Smooth muscle cell (in vitro differentiated cells): ENCODE results near the gene VAV1. TPM values are rescaled to one million over a fixed set of nuclear protein-coding genes. Genes with fewer than 3 reads are reported as not detected.

Source experiments
- DNase-seq: peaks from one replicate; lab custom pipeline; 2025; ENCODE audit not compliant: unreplicated experiment; lab: John Stamatoyannopoulos, UW
- H2AFZ ChIP-seq: fragments of 200-600 bp; sonication (generic); 2 replicates; pipeline ENCODE4 v1.6.0; 2016; ENCODE audit warnings: antibody characterized with exemption, low read depth, mild to moderate bottlenecking
- H3F3A ChIP-seq: fragments of 200-600 bp; sonication (generic); 2 replicates; pipeline ENCODE4 v1.6.0; 2017; ENCODE audit warnings: antibody characterized with exemption, low read depth
- H3K27ac ChIP-seq: fragments of 200-600 bp; sonication (generic); 2 replicates; pipeline ENCODE4 v1.5.1; 2016; ENCODE audit warnings: low read depth, mild to moderate bottlenecking
- H3K27me3 ChIP-seq: fragments of 200-600 bp; sonication (generic); 2 replicates; pipeline ENCODE4 v1.6.1; 2016; ENCODE audit warnings: low read depth, mild to moderate bottlenecking
- H3K36me3 ChIP-seq: fragments of 200-600 bp; sonication (generic); 2 replicates; pipeline ENCODE4 v1.5.1; 2016; ENCODE audit warnings: low read depth
- H3K4me1 ChIP-seq: fragments of 200-600 bp; sonication (generic); 2 replicates; pipeline ENCODE4 v1.5.1; 2016; ENCODE audit warnings: low read depth
- H3K4me2 ChIP-seq: fragments of 200-600 bp; sonication (generic); 2 replicates; pipeline ENCODE4 v1.6.0; 2016; ENCODE audit warnings: mild to moderate bottlenecking
- H3K4me3 ChIP-seq: fragments of 200-600 bp; sonication (generic); 2 replicates; pipeline ENCODE4 v1.5.1; 2016; ENCODE audit warnings: mild to moderate bottlenecking
- H3K79me2 ChIP-seq: fragments of 200-600 bp; sonication (generic); 2 replicates; pipeline ENCODE4 v1.6.0; 2016; ENCODE audit warnings: low read depth, mild to moderate bottlenecking
- H3K9ac ChIP-seq: fragments of 200-600 bp; sonication (generic); 2 replicates; pipeline ENCODE4 v1.6.0; 2016; ENCODE audit warnings: low read depth
- H3K9me3 ChIP-seq: fragments of 200-600 bp; sonication (generic); replicated peaks from 2 replicates; pipeline ENCODE4 v1.5.1; 2016; ENCODE audit warnings: low read depth
- H4K20me1 ChIP-seq: fragments of 200-600 bp; sonication (generic); 2 replicates; pipeline ENCODE4 v1.6.0; 2016; ENCODE audit warnings: low read depth
- WGBS: methylation state at CpG from one replicate; pipeline ENCODE4 v1.1.7; 2016; ENCODE audit warnings: low lambda C conversion rate; 5-methylcytosine and 5-hydroxymethylcytosine counted together
- polyA plus RNA-seq: library from polyadenylated mRNA; unstranded; fragments of >200 nt; fragmentation: Nextera tagmentation; extraction: Ambion mirVana; gene quantifications from 2 replicates; pipeline ENCODE4 v1.2.1, GENCODE V29; 2016
- total RNA-seq: library from RNA; depleted of rRNA; stranded (reverse); fragments of >200 nt; gene quantifications from 2 replicates; pipeline ENCODE4 v1.2.3, GENCODE V29; 2014
- TF ChIP-seq, protein P1 (sequence below): fragments of 200-600 bp; sonication (generic); IDR thresholded peaks from 2 replicates; pipeline ENCODE4 v1.5.1; 2017; ENCODE audit warnings: borderline replicate concordance, mild to moderate bottlenecking, antibody characterized with exemption; ENCODE audit not compliant: insufficient read depth, poor library complexity, severe bottlenecking

The VAV1 gene
- total and polyA plus RNA-seq, 2 experiments from 2014 or later = not detected

DNA sequence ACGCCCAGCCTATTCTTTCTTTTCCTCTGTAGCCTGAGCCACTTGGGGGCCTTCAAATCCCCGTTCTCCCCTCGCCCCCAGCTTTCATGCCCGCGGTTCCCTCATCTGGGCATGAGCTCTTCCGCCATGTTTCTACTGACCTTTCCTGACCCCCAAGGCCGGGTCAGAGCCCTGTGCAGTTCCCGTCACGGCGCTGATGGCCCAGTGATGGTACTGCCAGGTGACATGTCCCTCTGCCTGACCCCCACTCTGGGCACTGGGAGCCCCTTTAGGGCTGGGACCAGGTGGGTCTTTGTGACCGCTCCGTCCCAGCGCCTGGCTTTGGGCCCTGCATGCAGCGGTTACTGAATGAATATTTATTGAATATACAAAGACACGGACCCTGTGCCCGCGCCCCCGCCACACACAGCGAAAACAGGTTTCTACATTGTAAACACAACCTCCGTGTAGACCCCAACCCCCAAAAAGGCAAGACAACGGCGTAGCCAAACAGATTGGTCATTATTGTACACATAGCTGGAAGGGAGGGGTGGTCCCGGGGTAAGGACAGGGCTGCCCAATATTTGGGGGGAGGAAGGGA is 42.8 kb upstream of the VAV1 start:
- no peaks in the 10 kb centered on the region for H3K9me3 ChIP-seq
- TF ChIP-seq, protein P1, sequence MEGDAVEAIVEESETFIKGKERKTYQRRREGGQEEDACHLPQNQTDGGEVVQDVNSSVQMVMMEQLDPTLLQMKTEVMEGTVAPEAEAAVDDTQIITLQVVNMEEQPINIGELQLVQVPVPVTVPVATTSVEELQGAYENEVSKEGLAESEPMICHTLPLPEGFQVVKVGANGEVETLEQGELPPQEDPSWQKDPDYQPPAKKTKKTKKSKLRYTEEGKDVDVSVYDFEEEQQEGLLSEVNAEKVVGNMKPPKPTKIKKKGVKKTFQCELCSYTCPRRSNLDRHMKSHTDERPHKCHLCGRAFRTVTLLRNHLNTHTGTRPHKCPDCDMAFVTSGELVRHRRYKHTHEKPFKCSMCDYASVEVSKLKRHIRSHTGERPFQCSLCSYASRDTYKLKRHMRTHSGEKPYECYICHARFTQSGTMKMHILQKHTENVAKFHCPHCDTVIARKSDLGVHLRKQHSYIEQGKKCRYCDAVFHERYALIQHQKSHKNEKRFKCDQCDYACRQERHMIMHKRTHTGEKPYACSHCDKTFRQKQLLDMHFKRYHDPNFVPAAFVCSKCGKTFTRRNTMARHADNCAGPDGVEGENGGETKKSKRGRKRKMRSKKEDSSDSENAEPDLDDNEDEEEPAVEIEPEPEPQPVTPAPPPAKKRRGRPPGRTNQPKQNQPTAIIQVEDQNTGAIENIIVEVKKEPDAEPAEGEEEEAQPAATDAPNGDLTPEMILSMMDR = no peak
- H3K27ac ChIP-seq = no peak overlapping the region
- H3K36me3 ChIP-seq = no peaks in the 10 kb centered on the region
- no peak overlapping the region for H2AFZ ChIP-seq
- no peaks in the 10 kb centered on the region for H3K79me2 ChIP-seq
- no peak for DNase-seq
- H3K4me2 ChIP-seq = no peak overlapping the region
- no peaks in the 10 kb centered on the region for H3F3A ChIP-seq
- H4K20me1 ChIP-seq = no peaks in the 10 kb centered on the region
- no peaks in the 10 kb centered on the region for H3K4me1 ChIP-seq
- no peak overlapping the region for H3K9ac ChIP-seq
- WGBS = 92% methylated on average over 19 of the region's 23 CpGs
- no peak overlapping the region for H3K4me3 ChIP-seq
- H3K27me3 ChIP-seq = no peaks in the 10 kb centered on the region

DNA sequence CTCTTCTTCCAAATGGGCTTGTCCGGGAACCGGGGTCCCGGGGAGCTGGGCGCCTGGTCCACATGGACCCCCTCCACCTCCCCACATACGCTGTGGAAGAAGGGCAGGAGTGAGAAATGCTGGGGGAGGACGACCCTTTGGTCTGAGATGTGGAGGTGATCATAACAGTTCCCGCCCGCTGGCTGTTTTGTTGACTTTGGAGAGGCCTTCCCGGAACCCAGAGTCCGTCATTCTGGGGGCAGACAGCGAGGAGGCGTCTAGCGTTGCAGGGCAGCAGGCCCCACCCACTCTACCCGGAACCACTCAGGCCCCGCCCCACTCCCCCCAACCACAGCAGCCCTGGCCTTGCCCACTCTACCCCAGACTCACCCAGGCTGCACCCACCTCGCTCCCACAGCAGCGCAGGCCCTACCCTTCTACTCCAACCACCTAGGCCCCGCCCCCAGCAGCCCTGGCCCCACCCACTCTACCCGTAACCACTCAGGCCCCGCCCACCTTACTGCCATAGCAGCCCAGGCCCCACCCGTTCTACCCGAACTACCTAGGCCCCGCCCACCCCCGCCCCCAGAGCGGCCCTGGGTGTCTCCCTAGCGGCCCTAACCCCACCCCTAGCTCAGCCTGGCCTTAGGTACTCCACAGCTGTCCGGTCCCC is 42.2 kb upstream of the VAV1 start:
- Histone ChIP-seq H3K4me3 (no peak overlapping the region), H3K27me3 (no peaks in the 10 kb centered on the region), H3K36me3 (no peaks in the 10 kb centered on the region), H3K4me1 (no peaks in the 10 kb centered on the region), H4K20me1 (no peaks in the 10 kb centered on the region), H3K9ac (no peak overlapping the region), H3K9me3 (no peaks in the 10 kb centered on the region), H3K4me2 (no peak overlapping the region), H2AFZ (no peak overlapping the region), H3F3A (peaks cover 2% of the 10 kb centered on the region), H3K79me2 (no peaks in the 10 kb centered on the region), H3K27ac (no peak overlapping the region)
- DNase-seq = no peak
- WGBS = 85% methylated on average over 14 of the region's 27 CpGs
- TF ChIP-seq, protein P1 = no peak

DNA sequence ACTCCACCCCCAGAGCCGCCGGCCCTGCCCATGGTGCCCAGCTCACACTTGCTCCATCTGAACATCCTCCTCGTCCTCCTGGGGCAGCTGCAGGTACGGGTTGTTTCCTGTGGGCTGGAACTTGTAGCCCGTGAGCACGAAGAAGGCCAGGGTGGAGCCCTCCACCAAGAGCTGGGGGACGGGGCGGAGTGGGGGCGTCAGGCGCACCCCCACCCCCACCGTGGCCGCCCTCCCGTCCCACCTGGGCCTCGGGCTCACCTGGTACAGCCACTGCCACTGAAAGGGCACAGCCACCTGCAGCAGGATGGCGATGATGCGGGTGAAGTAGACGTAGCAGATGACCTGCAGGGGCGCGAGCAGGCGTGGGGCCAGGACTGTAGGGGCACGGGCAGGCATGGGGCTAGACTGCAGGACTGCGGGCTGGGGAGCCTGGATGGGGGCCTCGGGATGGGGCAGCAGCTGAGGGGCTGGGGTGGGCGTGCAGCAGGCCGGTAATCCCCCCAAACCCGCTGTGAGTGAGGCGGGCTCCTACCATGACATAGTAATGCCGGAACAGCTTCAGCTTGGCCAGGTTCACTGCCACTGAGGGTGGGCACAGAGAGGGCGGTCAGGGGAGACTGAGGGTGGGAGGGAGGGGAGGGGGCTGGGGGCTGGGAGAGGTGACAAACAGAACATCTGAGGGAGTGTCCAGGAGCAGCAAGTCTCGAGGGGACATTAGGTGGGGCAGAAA is 41.4 kb upstream of the VAV1 start:
- WGBS = 96% methylated on average over 14 of the region's 30 CpGs
- H3K27me3 ChIP-seq = no peaks in the 10 kb centered on the region
- H3K4me2 ChIP-seq = no peak overlapping the region
- no peaks in the 10 kb centered on the region for H3K79me2 ChIP-seq
- TF ChIP-seq, protein P1 = no peak
- H3K36me3 ChIP-seq = no peaks in the 10 kb centered on the region
- H3K4me3 ChIP-seq = no peak overlapping the region
- H3K9ac ChIP-seq = no peak overlapping the region
- DNase-seq = no peak
- peaks cover 11% of the 10 kb centered on the region for H3F3A ChIP-seq
- no peaks in the 10 kb centered on the region for H3K9me3 ChIP-seq
- H3K27ac ChIP-seq = no peak overlapping the region
- no peaks in the 10 kb centered on the region for H4K20me1 ChIP-seq
- peaks cover 6% of the 10 kb centered on the region for H3K4me1 ChIP-seq
- H2AFZ ChIP-seq = no peak overlapping the region
